Adrenal gland (tissue), 12 donors: Measurements from ENCODE around the gene POMGNT1. TPM values are rescaled to one million over a fixed set of nuclear protein-coding genes. Genes with fewer than 3 reads are reported as not detected.
A peak's percentile ranks its signal among the peaks of the same experiment; 100 is the strongest.
"Not testable (repeated sequence)": the region's sequence is repeated elsewhere in the genome, so short reads cannot be mapped to it uniquely, and the experiment has no call there.

ENCODE experiments used
- DNase-seq, 7 donors: peaks; one replicate each; pipeline ENCODE4 v3.0.0-alpha.2; 2019 to 2020
- H3K27ac ChIP-seq, 5 donors: fragments of 200-600 bp; sonication (generic) in 4 of 5; 1 replicate in 3 of 5; 2 replicates in 2 of 5; pipeline versions ENCODE4 v1.5.1 to v1.8.0; 2016 to 2020; ENCODE audit warnings: mild to moderate bottlenecking in 1 of 5
- H3K27me3 ChIP-seq: fragments of 200-600 bp; 2 replicates; pipeline ENCODE4 v1.8.0; 2021
- H3K36me3 ChIP-seq, 2 donors: fragments of 200-600 bp; replicated peaks in 1 of 2; 1 replicate in 1 of 2; 2 replicates in 1 of 2; pipeline versions ENCODE4 v1.5.1 to v1.8.0; 2018 to 2022
- H3K4me1 ChIP-seq, 2 donors: fragments of 200-600 bp; replicated peaks in 1 of 2; 1 replicate in 1 of 2; 2 replicates in 1 of 2; pipeline versions ENCODE4 v1.5.1 to v1.8.0; 2018 to 2021
- H3K4me3 ChIP-seq, 4 donors: fragments of 200-600 bp; sonication (generic) in 3 of 4; one replicate each; pipeline ENCODE4 v1.5.1; 2016 to 2018
- H3K9me3 ChIP-seq, 3 donors: fragments of 200-600 bp; sonication (generic) in 1 of 3; replicated peaks in 1 of 3; 1 replicate in 2 of 3; 2 replicates in 1 of 3; pipeline versions ENCODE4 v1.5.1 to v1.8.0; 2016 to 2021
- CTCF ChIP-seq, 6 experiments: fragments of 450-650 bp in 4 of 6; fragments of 200-600 bp in 2 of 6; sonication (generic) in 1 of 6; IDR thresholded peaks; 1 replicate in 5 of 6; 2 replicates in 1 of 6; pipeline versions ENCODE4 v1.5.1 to v1.8.0; 2016 to 2021; ENCODE audit warnings: antibody characterized with exemption in 6 of 6, mild to moderate bottlenecking in 2 of 6, moderate library complexity in 1 of 6
- POLR2A ChIP-seq, 2 donors: fragments of 450-650 bp; IDR thresholded peaks; one replicate each; pipeline ENCODE4 v1.6.1; 2017; ENCODE audit warnings: antibody characterized with exemption in 2 of 2, mild to moderate bottlenecking in 2 of 2, moderate library complexity in 1 of 2
- WGBS, 4 donors: extraction: QIAGEN DNeasy Blood & Tissue Kit in 2 of 4; methylation state at CpG; one replicate each; pipeline versions ENCODE4 v1.1.5 to v1.1.7; 2013 to 2017; 5-methylcytosine and 5-hydroxymethylcytosine counted together
- intact Hi-C, 2 donors: fragments of 100-400 bp; cut with DNase I; formaldehyde crosslinking; loops; one replicate each; pipeline versions ENCODE4 v1.14.1 to v1.15.0; 2022 to 2023
- polyA plus RNA-seq, 3 donors: library from polyadenylated mRNA; stranded (reverse); fragments of 200-250 nt in 2 of 3; fragments of 350-450 nt in 1 of 3; fragmentation: Illumina TruSeq in 1 of 3; extraction: RNeasy Lipid Tissue Mini Kit (QIAGEN cat#74804) in 1 of 3; gene quantifications; one replicate each; pipeline ENCODE4 v1.2.3, GENCODE V29; 2013 to 2014
- total RNA-seq, 9 donors: library from RNA; depleted of rRNA in 4 of 9; stranded (reverse); fragments of >200 nt in 4 of 9; fragments of 120-200 nt in 1 of 9; fragmentation: NEBNext Ultra II Directional in 1 of 9; extraction: Animal tissue kit (Norgen Biotek cat#: 25700) in 1 of 9; gene quantifications; one replicate each; pipeline versions ENCODE4 v1.1.0 to v1.2.4, GENCODE V29; 2013 to 2023
- donor health status: healthy with polysubstance abuse.
- donor health status: Bipolar disorder and iron deficiency.
- donor health status: DM: yes; HTN: yes; CAD: no.
- donor health status: DM: no; HTN: no; CAD: no.
- donor health status: DM: no; HTN: no; CAD: no.
- donor health status: DM: yes; HTN: yes; CAD: no.

POMGNT1 gene
- total and polyA plus RNA-seq, 12 donors: 44.6 to 149 (median 84.5) TPM

DNA sequence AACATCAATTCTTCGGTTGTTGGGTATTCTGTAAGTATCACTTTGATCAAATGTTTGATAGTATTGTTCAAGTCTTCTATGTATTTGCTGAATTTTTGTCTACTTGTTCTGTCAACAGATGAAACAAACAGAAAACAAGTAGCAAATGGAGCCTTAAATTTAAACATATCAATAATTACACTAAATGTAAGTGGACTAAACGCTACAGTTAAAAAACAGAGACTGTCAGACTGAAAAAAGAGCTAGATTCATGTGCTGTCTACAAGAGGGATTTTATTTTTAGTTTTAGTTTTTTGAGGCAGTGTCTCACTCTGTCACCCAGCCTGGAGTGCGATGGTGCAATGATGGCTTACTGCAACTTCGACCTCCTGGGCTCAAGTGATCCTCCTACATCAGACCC is 38.6 kb upstream of the POMGNT1 start:
- H3K36me3 ChIP-seq: no peaks in the 10 kb centered on the region
- no peak overlapping the region for H3K27ac ChIP-seq
- intact Hi-C loops: no loop called here
- H3K4me3 ChIP-seq: no peak overlapping the region
- TF ChIP-seq POLR2A (IDR thresholded peaks at IDR 0.05): no peak
- no peaks in the 10 kb centered on the region for H3K4me1 ChIP-seq
- H3K27me3 ChIP-seq: no peaks in the 10 kb centered on the region
- H3K9me3 ChIP-seq: no peaks in the 10 kb centered on the region
- WGBS, 4 donors: 91 to 99% (median 93%) methylated on average over 4 of the region's 4 CpGs
- no peak for DNase-seq

- H3K36me3 ChIP-seq, H3K27ac ChIP-seq, H3K4me1 ChIP-seq, H3K4me3 ChIP-seq, H3K9me3 ChIP-seq, DNase-seq, H3K27me3 ChIP-seq, intact Hi-C loops: not testable (repeated sequence)
- 92 to 96% (median 94%) methylated on average over 3 of the region's 3 CpGs for WGBS, 4 donors
Observed at GRCh38 chr1:46231231-46231630, 33.0 kb upstream of the POMGNT1 start.

- no peak overlapping the region for H3K27ac ChIP-seq
- peaks cover 0 to 4% of the 10 kb centered on the region in 2 donors for H3K4me1 ChIP-seq
- TF ChIP-seq POLR2A (IDR thresholded peaks at IDR 0.05) (no peak), CTCF (IDR thresholded peaks at IDR 0.05) (no peak)
- WGBS, 4 donors: 86 to 97% (median 87%) methylated on average over 4 of the region's 4 CpGs
- no peaks in the 10 kb centered on the region for H3K36me3 ChIP-seq
- no peaks in the 10 kb centered on the region for H3K9me3 ChIP-seq
- DNase-seq: no peak
- intact Hi-C loops: no loop called here
- no peaks in the 10 kb centered on the region for H3K27me3 ChIP-seq
- H3K4me3 ChIP-seq: no peak overlapping the region
Observed at GRCh38 chr1:46224966-46225365, 26.7 kb upstream of the POMGNT1 start.

- TF ChIP-seq CTCF (IDR thresholded peaks at IDR 0.05): peak; percentile 85 to 93 (median 92)
- no peak for TF ChIP-seq POLR2A (IDR thresholded peaks at IDR 0.05)
- peak; percentile 68 to 93 (median 85) for DNase-seq
- H3K9me3 ChIP-seq: no peaks in the 10 kb centered on the region
- H3K36me3 ChIP-seq: no peaks in the 10 kb centered on the region
- H3K4me3 ChIP-seq: no peak overlapping the region
- WGBS, 4 donors: 3 to 18% (median 14%) methylated on average over 4 to 6 of the region's 6 CpGs
- intact Hi-C loops: no loop called here
- H3K27me3 ChIP-seq: no peaks in the 10 kb centered on the region
- H3K27ac ChIP-seq: peak overlapping the region in 1 of 5 donors; percentile 52
- peaks cover 0 to 4% of the 10 kb centered on the region in 2 donors for H3K4me1 ChIP-seq
Observed at GRCh38 chr1:46223472-46223943, 25.3 kb upstream of the POMGNT1 start.

- H3K4me3 ChIP-seq, H3K36me3 ChIP-seq, H3K27me3 ChIP-seq, H3K9me3 ChIP-seq, H3K4me1 ChIP-seq, H3K27ac ChIP-seq, intact Hi-C loops, DNase-seq: not testable (repeated sequence)
- WGBS, 4 donors: 71 to 75% (median 73%) methylated on average over 11 of the region's 11 CpGs
Observed at GRCh38 chr1:46223055-46223454, 24.8 kb upstream of the POMGNT1 start.

DNA sequence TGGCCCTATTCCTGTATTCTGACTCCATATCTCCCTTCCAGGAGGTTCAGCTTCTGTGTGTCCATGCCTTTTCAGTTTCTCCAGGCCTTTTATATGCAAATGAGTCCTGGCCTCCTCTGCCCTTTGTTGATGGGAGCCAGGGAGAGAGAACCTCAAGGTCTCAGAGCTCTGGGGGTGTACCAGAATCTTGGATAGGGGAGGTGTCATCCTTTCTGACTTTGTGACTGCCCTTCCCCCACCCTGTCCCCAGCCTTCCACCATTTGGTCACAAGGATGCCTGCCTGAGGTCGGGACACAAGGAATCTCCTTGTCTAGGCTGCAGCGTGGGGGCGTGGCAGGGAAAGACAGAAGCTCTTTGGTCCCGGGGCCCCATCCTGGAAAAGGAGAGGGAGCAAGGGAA is 23.5 kb upstream of the POMGNT1 start:
- no peak overlapping the region for H3K27ac ChIP-seq
- no peaks in the 10 kb centered on the region for H3K27me3 ChIP-seq
- peaks cover 0 to 4% of the 10 kb centered on the region in 2 donors for H3K4me1 ChIP-seq
- DNase-seq: peak in 5 of 7 donors; percentile 30 to 58 (median 39)
- TF ChIP-seq CTCF (IDR thresholded peaks at IDR 0.05) (no peak), POLR2A (IDR thresholded peaks at IDR 0.05) (no peak)
- no peak overlapping the region for H3K4me3 ChIP-seq
- WGBS, 4 donors: 31 to 58% (median 32%) methylated on average over 3 to 4 of the region's 4 CpGs
- H3K36me3 ChIP-seq: no peaks in the 10 kb centered on the region
- intact Hi-C loops: no loop called here
- no peaks in the 10 kb centered on the region for H3K9me3 ChIP-seq
